HG02571 (cell line): Measurements from ENCODE around the gene GPER1.
"Not testable (repeated sequence)": the region's sequence is repeated elsewhere in the genome, so short reads cannot be mapped to it uniquely, and the experiment has no call there.

Experiments
- ATAC-seq: cut with Tn5 transposase; IDR thresholded peaks from one replicate; pipeline ENCODE4 v1.9.1; 2021; ENCODE audit warnings: mild to moderate bottlenecking, moderate library complexity; ENCODE audit not compliant: unreplicated experiment

Gene GPER1

DNA sequence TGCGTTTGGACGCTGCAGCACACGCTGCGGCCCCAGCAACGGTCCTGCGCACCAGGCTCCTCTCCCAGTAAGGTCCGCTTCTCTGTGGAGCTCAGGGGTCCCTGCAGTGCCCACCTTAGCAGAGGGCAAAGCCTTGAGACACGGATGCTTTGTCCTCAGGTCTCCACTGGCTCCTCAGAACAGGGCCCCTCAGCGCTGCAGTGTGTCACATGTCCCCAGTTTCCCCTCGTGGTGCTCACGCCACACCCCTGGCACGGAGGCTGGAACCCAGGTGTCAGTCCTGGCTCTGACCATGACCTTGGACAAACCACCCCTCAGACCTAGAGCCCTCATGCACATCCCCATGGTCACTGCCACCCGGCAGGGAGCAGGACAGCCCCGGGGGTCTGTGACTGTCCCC is 19.9 kb upstream of the GPER1 start:
- ATAC-seq = no peak

DNA sequence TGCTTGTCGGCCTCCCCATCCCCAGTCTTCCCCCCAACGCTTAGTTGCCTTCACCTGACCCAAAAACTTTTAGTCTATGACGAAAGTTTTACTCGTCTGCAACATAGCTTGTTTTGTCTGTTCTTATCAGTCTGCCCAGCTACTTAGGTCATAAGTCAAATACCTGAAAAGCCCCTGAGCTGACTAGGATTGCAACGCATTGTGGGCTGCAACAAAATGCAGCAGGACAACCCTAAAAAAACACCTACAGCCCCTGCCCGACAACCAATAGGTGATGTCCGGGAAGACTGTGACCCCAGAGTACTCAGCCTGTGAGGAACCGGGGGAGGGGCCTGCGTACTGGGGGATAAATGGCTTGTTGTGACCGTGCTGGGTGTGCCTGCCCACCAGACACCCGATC is 19.3 kb upstream of the GPER1 start:
- no peak for ATAC-seq

DNA sequence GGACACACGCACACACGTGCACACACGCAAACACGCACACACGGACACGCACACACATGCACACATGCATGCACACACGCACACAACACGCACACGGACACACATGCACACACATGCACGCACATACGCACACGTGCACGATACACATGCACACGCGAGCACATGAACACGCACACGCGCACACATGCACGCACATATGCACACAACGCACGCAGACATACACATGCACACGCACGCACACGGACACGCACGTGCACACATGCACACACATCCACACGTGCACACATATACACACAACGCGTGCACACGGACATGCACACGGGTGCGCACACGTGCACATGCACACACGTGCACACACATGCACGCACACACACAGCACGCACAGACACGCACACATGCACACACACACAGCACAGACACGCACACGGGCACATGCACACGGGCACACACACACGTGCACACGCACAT is 17.3 kb upstream of the GPER1 start:
- no peak for ATAC-seq

DNA sequence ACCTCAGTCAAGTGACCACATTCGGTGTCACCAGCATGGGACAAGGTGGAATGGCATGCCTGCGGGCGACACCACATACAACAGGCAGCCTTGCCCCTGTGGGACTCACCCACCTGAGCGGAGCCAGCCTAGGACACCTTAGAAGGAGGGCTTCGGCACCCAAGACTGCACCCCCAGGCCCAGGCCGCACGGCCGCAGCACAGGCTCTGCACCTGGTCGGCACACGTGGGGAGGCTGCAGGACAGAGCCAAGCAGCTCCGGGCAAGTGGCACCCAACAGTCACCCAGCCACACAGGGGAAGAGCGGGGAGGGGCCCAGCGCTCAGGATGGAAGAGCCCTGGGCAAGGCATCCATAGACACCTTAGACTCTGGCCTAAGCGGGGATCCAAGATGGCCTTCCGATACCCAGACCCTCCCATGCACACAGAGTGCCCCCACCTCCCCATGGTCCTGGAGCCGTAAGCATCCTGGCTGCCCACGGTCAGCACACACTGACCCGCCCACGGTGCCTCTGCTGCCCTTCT is 16.1 kb upstream of the GPER1 start:
- no peak for ATAC-seq

DNA sequence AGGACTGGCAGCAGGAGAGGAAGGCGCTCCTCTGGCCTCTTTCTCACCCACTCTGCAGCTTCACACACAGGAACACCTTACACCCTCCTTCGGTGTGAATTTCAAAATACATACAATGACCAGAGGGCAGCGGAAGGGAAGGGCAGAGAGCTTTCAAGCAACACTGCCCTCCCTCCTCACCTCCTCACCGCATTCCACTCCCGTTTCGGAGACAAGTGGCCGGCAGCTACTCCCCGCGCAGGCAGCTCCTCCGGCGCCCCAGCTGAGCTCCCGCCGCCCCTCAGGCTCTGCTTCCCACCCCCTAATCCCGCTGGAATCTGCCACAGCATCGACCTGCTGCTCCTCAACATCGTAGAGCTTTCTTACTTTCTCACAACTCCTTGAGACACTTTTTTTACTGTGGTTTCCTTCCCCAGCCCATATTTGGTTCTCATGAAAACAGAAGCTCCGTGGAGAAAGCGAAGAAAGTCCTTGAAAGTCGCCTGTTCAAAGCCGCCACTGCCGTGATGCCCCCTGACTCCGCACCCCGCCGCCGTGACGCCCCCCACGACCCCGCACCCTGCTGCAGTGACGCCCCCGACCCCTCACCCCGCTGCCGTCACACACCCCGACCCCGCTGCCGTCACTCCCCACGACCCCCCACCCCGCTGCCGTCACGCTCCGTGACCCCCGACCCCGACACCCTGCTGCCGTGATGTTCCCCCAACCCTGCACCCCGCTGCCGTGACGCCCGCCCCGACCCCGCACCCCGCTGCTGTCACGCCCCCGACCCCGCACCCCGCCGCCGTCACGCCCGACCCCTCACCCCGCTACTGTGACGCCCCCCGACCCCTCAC is 14.6 kb upstream of the GPER1 start:
- no peak for ATAC-seq

DNA sequence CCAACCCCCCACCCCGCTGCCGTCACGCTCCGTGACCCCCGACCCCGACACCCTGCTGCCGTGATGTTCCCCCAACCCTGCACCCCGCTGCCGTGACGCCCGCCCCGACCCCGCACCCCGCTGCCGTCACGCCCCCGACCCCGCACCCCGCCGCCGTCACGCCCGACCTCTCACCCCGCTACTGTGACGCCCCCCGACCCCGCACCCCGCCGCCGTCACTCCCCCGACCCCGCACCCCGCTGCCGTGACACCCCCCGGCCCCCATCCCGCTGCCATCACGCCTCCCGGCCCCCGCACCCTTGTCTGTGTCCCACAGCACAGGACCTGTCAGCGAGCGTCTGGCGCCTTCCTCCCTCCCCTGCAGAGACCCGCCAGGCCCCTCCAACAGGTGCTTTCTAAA is 13.9 kb upstream of the GPER1 start:
- ATAC-seq = not testable (repeated sequence)

DNA sequence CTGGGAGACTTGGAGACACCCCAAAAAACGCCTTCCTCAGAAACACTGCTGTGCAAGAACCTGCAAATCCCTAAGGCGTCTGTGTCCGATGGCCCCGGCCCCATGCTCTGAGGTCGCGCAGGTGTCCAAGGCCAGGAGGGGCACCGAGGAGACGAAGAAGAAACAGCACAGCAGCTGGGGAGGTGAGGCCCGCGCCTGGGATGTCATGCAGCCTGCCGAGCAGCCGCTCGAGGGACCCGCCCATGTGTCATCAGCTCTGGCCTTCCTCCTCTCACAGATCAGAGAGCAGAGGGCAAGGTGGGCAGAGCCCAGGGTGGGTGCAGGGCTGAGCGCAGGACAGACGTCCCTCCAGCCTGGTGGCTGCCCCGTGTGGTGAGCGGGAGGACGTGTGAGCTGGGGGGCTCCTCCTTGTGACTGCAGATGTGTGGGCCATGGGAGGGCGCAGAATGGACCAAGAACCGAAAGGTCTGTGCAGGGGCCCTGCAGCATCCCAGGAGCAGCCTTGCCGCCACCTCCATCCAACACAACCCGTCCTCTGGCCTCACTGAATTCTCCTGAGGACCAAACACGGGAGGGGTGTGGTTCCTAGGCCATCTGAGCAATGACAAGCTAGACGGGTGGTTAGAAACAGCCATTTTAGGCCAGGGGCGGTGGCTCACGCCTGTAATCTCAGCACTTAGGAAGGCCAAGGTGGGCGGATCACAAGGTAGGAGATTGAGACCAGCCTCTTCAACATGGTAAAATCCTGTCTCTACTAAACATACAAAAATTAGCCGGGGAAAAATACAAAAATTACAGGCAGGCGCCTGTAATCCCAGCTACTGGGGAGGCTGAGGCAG is 13.1 kb upstream of the GPER1 start:
- no peak for ATAC-seq

DNA sequence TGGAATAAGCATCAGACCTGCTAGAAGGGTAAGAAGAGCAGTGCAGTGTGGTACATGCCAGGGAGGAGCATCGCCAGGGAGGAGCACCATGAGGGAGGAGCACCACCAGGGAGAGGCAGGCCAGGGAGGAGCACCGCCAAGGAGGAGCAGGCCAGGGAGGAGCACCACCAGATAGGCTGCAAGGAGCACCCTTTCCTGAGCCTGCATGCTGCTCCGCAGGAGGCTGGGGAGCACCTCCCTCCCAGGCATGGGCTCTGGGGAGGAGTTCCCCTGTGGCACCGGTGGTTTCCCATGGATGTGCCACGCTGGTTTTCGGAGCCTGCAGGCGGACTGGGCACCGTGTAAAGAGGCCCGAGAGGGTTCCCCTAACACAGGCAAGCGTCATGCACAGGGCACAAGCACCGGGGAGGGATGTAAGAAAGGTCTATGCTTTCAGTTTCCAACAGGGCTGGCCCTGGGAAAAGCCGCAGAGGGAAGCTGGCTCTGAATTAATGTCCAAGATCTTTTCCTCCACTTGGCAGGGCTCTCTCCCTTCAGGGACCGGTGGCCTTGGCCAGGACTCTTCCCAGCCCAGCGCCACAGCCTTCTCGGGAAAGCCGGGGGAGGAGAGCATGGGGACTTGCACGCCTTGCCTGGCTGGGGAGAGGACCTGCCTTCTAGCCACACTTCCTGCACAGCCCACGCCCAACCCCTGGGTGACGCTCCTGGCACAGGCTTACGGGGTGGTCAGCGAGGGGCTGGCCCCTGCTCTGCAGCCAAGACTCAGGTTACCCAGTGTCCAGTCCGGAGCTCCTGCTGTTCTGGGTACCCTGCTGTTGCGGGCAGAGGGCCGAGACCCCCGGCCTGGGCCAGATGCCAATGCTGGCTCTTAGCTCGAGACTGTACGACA is 11.5 kb upstream of the GPER1 start:
- no peak for ATAC-seq

DNA sequence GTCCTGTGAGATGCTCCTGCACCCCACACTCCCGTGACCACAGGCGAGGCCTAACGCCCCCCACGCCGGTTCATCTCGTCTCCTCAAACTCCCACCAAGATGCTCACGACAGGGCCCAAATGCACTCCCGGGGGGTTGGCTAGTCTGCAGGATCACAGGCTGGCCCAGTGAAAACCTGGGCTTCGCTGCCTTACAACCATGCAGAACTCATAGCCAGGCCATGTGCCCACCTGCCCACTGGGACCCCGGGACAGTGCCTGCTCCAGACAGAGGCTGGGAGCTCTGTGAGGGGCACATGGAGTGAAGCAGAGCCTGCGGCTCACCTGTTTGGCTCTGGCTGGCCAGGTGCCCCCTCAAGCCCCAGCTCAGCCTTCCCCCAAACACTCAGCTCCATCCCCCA is 9.4 kb upstream of the GPER1 start:
- no peak for ATAC-seq

DNA sequence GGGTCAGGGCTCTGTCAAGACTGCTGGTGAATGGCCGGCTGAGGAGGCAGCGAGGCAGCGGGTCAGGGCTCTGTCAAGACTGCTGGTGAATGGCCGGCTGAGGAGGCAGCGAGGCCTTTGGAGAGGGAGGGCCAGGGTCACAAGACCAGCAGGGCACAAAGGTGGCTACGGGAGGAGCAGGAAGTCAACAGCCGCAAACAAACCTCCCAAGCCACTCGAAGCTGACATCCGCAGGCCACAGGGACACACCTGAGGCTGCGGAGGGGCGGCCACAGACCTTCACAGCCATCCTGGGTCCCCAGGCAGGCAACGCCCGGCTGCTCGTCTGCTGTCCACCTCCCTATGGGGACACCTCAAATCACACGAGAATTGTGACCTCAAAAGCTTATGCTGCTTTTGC is 8.9 kb upstream of the GPER1 start:
- ATAC-seq = no peak

DNA sequence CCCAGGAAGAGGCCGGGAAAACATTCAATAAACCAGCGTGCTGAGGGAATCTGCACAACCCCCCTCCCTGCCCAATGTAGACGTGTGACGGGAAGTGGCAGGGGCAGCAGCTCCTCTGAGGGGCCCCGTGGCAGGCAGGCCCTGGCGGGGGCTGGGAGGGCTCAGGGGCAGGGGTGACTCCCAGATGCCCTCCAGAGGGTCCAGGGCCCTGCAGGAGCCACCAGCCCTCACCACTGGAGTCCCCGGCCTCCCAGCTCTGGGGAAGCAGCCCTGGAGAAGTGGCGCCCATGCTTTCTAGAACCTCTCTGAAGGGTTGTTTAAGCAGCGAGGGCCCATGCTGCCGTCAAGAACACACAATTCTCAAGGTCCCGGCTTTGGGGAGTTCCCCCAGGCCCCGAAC is 8.4 kb upstream of the GPER1 start:
- ATAC-seq = no peak

DNA sequence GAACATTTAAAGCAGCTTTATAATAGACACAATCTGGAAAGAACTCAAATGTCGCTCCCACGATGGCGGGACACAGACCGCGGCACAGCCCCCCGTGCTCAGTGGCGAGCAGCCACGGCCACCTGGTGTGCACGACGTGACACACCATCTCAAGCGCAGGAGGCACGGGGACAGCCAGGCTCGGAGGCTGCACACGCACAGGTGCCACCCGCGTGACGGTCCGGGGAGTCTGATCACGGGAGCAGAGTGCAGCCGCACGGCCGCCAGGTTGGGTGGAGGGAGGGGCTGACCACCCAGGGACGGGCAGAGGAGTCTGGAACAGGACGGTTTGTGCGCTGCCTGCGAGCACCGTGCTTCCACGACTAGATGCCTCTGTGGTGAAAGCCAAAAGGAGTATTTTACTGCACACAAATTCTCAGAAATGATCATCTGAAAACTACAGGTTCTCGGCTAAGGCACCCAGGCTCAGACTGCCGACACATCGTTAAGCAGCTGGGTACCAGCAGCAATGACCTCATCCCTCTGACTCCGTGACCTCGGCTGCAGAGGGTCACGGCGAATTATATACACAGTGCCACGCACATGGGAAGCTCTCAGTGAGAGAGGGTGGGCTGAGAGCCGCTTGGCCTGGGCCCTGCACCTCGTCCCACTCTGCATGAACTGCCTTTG is 7.5 kb upstream of the GPER1 start:
- no peak for ATAC-seq

DNA sequence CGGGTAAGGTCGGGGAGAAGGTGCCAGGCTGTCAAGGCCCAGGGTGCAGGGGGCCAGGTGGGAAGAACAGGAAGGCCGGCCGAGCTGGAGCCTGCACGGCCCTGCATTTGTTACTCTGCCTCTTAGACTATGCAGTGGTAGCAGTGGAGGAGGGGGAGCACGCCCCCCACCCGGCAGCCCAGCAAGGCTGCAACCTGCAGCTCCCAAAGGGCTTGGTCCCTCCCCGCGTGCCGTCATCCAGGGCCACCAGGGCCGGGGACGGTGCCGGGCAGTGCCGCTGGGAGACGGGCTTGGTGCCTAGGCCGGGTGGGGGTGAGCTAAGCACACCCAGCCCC is 7.0 kb upstream of the GPER1 start:
- no peak for ATAC-seq

DNA sequence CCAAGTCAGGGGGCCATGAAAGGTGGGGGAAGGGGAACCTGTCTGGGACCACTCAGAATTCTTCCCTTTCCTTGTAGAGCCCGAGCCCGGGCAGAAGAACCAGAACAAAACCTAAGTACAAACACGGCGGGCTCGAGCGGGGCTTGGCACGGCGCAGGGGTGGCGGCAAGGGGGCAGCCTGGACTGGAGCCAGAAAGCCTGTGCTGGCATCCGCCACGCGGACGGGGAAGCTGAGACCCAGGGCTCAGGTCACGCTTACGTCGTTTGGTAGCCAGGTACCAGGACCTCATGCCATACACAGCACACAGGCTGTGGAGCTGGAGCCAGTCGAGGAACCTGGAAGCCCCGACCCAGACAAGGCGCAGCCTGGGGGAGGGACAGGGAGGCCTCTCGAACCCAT is 6.6 kb upstream of the GPER1 start:
- no peak for ATAC-seq

DNA sequence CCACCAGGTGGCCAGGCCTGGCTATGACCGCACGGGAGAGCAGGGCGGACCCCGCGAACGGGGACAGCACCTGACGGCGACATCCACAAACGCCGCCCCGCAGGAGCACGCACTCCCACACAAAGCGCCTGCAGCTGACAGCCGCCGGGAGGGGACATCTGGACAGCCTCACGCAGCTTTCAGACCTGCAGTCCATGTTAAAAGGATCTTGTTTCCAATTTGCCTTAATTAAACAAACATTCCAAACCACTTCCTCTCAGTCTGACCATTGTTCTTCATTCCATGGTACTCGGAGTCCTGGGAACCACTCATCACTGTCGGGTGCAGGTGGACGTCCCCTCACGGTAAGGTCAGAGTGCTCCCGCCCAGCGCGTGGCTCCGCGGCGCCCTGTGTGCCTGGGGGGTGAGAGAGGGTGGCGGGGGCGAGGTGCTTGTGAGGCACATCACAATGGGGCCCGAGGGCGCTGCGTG is 5.9 kb upstream of the GPER1 start:
- ATAC-seq = no peak

DNA sequence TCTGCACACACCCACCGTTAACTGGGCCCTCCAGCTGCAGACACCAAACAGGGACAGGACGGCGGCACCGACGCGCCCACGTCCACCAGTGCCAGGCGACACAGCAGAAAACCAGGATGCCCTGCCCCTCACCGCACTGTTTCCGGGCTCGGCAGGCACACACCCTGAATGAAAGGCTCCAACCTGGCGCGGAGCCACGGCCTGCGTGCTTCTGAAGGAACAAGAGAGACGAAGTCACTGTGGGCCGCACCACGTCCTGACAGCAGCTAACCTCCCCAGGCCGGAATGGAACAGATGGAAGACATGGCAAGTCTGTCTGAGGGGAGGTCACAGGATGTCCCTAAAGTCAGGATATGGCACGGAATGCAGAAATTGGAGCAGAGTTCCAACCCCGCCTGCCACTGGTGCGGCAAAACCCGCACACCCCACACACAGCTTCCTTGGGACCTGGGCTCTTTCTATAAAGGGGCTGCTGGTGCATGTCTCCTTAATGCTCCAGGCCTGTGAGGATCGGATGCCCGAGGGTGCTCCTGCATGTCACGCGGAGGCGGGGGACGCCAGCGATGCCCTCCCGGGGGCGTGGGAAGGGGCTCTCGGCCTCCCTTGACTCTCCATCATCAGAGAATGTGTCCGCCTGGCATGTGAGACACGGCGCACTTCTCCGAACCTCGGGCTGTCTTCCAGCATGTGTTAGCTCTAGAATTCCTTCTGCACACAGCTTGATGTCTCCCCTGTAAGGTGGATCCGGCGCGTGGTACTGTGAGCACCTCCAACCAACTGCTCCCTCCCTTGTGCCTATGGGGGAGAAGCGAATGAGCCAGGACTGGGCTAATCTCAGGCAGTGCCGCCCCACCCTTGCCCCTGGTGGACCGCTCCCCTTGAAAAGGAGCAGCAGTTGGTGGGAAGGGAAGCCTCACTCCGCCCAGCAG is 3.9 kb upstream of the GPER1 start:
- no peak for ATAC-seq

DNA sequence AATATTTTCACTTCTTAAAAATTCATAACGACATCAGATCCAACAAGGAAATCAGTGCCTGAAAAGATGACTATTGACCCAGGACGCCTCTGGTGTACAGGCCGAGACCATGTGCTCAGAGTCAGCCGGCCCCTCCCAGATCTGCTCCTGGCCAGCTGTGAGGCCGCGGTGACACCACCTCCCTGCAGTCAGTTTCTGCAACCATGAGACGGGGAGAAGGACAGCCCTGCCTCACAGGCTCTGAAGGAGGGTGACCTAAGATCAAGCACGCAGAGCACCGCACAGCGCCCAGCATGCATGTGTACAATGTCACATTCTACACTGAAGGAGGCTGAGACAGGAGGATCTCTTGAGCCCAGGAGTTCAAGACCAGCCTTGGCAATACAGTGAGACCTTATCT is 2.6 kb upstream of the GPER1 start:
- no peak for ATAC-seq

DNA sequence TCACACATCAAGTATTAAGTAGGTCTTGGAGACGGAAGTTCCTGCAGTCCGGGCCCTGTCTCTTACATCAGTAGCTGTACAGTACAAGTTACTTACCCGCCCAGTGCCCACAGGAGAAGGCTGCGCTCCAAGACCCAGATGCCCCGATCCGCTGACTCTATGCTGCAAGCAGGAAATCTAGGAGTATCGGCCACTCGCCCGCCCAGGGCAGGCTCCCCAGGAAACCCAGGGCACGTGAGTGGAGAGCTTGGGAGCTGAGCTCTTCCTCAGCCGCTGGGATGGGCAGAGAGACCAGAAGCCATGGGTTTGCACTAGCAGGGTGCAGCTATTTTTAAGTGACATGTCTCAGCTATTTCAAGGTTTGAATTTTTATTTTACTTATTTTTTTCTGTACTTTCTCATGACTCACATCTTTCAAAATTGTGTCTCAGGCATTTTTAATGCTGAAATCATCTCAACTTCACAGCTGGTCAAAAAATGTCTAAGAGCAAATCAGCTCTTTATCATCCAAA is 1.9 kb upstream of the GPER1 start:
- no peak for ATAC-seq
